GM23248 (cell line): ENCODE measurements around the gene EXOC6. TPM values are rescaled to one million over a fixed set of nuclear protein-coding genes. Genes with fewer than 3 reads are reported as not detected.
A peak's percentile ranks its signal among the peaks of the same experiment; 100 is the strongest.

Experiments
- DNase-seq: peaks from one replicate; pipeline ENCODE4 v3.0.0-alpha.2; 2015
- H2AFZ ChIP-seq: fragments of 200-600 bp; sonication (generic); 2 replicates; pipeline ENCODE4 v1.6.1; 2016; ENCODE audit warnings: antibody characterized with exemption
- H3F3A ChIP-seq: fragments of 200-600 bp; sonication (generic); 2 replicates; pipeline ENCODE4 v1.6.1; 2016; ENCODE audit warnings: mild to moderate bottlenecking, antibody characterized with exemption, mixed run types; ENCODE audit not compliant: insufficient read depth
- H3K27ac ChIP-seq: fragments of 200-600 bp; sonication (generic); 2 replicates; pipeline ENCODE4 v1.5.1; 2016; ENCODE audit warnings: mild to moderate bottlenecking
- H3K27me3 ChIP-seq: fragments of 200-600 bp; sonication (generic); replicated peaks from 2 replicates; pipeline ENCODE4 v1.6.1; 2016; ENCODE audit warnings: mild to moderate bottlenecking; ENCODE audit not compliant: insufficient read depth
- H3K36me3 ChIP-seq: fragments of 200-600 bp; sonication (generic); 2 replicates; pipeline ENCODE4 v1.6.1; 2016; ENCODE audit warnings: low read depth, mild to moderate bottlenecking
- H3K4me1 ChIP-seq: fragments of 200-600 bp; sonication (generic); 2 replicates; pipeline ENCODE4 v1.6.1; 2016; ENCODE audit warnings: mild to moderate bottlenecking; ENCODE audit not compliant: insufficient read depth
- H3K4me2 ChIP-seq: fragments of 200-600 bp; sonication (generic); one replicate; pipeline ENCODE4 v1.6.1; 2016; ENCODE audit warnings: mild to moderate bottlenecking; ENCODE audit not compliant: unreplicated experiment
- H3K4me3 ChIP-seq: fragments of 200-600 bp; sonication (generic); 2 replicates; pipeline ENCODE4 v1.5.1; 2016; ENCODE audit warnings: mild to moderate bottlenecking
- H3K79me2 ChIP-seq: fragments of 200-600 bp; sonication (generic); 2 replicates; pipeline ENCODE4 v1.6.1; 2016; ENCODE audit warnings: mild to moderate bottlenecking; ENCODE audit not compliant: insufficient read depth
- H3K9ac ChIP-seq: fragments of 200-600 bp; sonication (generic); 2 replicates; pipeline ENCODE4 v1.6.1; 2016; ENCODE audit warnings: mild to moderate bottlenecking
- H3K9me2 ChIP-seq: fragments of 200-600 bp; sonication (generic); 2 replicates; pipeline ENCODE4 v1.6.1; 2016; ENCODE audit warnings: mixed run types, mild to moderate bottlenecking, moderate library complexity; ENCODE audit not compliant: insufficient read depth
- H3K9me3 ChIP-seq: fragments of 200-600 bp; sonication (generic); one replicate; pipeline ENCODE4 v1.6.1; 2017; ENCODE audit warnings: low read depth
- H4K20me1 ChIP-seq: fragments of 200-600 bp; sonication (generic); 2 replicates; pipeline ENCODE4 v1.6.0; 2016; ENCODE audit not compliant: insufficient read depth
- EZH2 ChIP-seq: fragments of 200-600 bp; sonication (generic); IDR thresholded peaks from 2 replicates; pipeline ENCODE4 v1.6.1; 2018; ENCODE audit warnings: antibody characterized with exemption, mild to moderate bottlenecking; ENCODE audit not compliant: insufficient read depth, poor library complexity, severe bottlenecking
- EZH2phosphoT487 ChIP-seq: fragments of 200-600 bp; sonication (generic); IDR thresholded peaks from 2 replicates; pipeline ENCODE4 v1.6.1; 2018; ENCODE audit warnings: antibody characterized with exemption, moderate library complexity, mild to moderate bottlenecking, low read depth; ENCODE audit not compliant: insufficient read depth
- WGBS, 2 experiments: methylation state at CpG; one replicate each; pipeline ENCODE4 v1.1.6; 2015 to 2017; ENCODE audit warnings: low lambda C conversion rate in 2 of 2, low coverage in 1 of 2; ENCODE audit errors: missing lambda C conversion rate in 2 of 2; 5-methylcytosine and 5-hydroxymethylcytosine counted together
- in situ Hi-C: fragments of 300-500 bp; cut with MboI; formaldehyde crosslinking; loops from 2 replicates; pipeline ENCODE4 v1.15.0; 2020
- polyA plus RNA-seq: library from polyadenylated mRNA; unstranded; fragments of >200 nt; fragmentation: Nextera tagmentation; extraction: Ambion mirVana; gene quantifications from 2 replicates; pipeline ENCODE4 v1.2.1, GENCODE V29; 2016
- total RNA-seq: library from RNA; depleted of rRNA; stranded (reverse); fragments of >200 nt; shearing (Covaris generic); gene quantifications from 2 replicates; pipeline ENCODE4 v1.2.3, GENCODE V29; 2014

EXOC6 gene
- total and polyA plus RNA-seq, 2 experiments from 2014 or later: 2.0 to 3.4 TPM

DNA sequence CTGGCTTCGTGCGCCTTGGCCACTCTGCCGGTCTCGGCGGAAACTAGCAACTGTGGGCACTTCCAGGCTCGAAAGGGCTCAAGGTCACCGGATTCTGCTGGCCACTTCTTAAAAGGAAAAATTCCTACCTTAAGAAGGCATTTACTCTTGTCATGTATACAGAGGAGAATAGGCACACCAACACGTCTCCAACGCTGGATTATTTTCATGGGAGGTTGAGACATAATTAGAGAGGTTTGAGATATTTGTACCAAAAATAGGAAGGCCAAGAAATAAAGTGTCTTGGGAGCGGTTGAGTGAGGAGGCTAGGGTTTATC, 220.9 kb downstream of the EXOC6 start:
- H3F3A ChIP-seq: no peaks in the 10 kb centered on the region
- H3K9me3 ChIP-seq: no peaks in the 10 kb centered on the region
- in situ Hi-C loops: no loop called here
- no peaks in the 10 kb centered on the region for H3K36me3 ChIP-seq
- peaks cover 5% of the 10 kb centered on the region; the same call in 1 of the 2 replicates for H3K4me1 ChIP-seq
- no peaks in the 10 kb centered on the region for H3K79me2 ChIP-seq
- no peak overlapping the region for H3K27ac ChIP-seq
- no peak overlapping the region for H3K4me3 ChIP-seq
- no peak overlapping the region for H2AFZ ChIP-seq
- no peak overlapping the region for H3K4me2 ChIP-seq
- H3K27me3 ChIP-seq: peaks cover 91% of the 10 kb centered on the region
- no peak for DNase-seq
- WGBS, 2 experiments: 29 to 33% methylated on average over 10 of the region's 10 CpGs
- H3K9me2 ChIP-seq: no peaks in the 10 kb centered on the region
- no peaks in the 10 kb centered on the region for H4K20me1 ChIP-seq
- H3K9ac ChIP-seq: no peak overlapping the region
- TF ChIP-seq EZH2phosphoT487 (no peak), EZH2 (no peak)

GRCh38 chr10:93070378-93071176, 222.3 kb downstream of the EXOC6 start:
- H3K36me3 ChIP-seq: no peaks in the 10 kb centered on the region
- H3K27ac ChIP-seq: no peak overlapping the region
- H3F3A ChIP-seq: no peaks in the 10 kb centered on the region
- in situ Hi-C loops: no loop called here
- H3K4me2 ChIP-seq: no peak overlapping the region
- H3K27me3 ChIP-seq: peaks cover 91% of the 10 kb centered on the region
- peaks cover 5% of the 10 kb centered on the region; the same call in 1 of the 2 replicates for H3K4me1 ChIP-seq
- H3K9me3 ChIP-seq: no peaks in the 10 kb centered on the region
- H3K9ac ChIP-seq: no peak overlapping the region
- 75 to 76% methylated on average over 5 of the region's 5 CpGs for WGBS, 2 experiments
- H4K20me1 ChIP-seq: no peaks in the 10 kb centered on the region
- no peak for DNase-seq
- H3K4me3 ChIP-seq: no peak overlapping the region
- no peaks in the 10 kb centered on the region for H3K79me2 ChIP-seq
- H2AFZ ChIP-seq: no peak overlapping the region
- no peak for TF ChIP-seq EZH2phosphoT487
- TF ChIP-seq EZH2: no peak
- H3K9me2 ChIP-seq: no peaks in the 10 kb centered on the region

DNA sequence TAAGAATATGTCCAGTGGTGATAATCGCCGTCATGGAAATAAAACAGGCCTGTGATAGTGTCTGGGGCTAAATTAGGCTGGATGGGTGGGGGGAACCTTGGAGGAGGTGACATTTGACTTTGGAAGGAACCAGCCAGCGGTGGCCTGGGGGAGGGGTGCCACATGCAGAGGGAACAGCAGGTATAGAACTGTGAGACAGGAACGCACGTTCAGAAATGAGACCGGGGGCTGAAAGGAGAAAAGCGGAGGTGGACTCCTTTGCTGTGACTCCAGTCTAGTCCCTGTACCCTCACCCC, 222.8 kb downstream of the EXOC6 start:
- Histone ChIP-seq H3K4me2 (no peak overlapping the region), H3K9ac (no peak overlapping the region), H3K27me3 (peaks cover 90% of the 10 kb centered on the region), H3K4me1 (peaks cover 5% of the 10 kb centered on the region; the same call in 1 of the 2 replicates), H3K9me2 (no peaks in the 10 kb centered on the region), H4K20me1 (no peaks in the 10 kb centered on the region), H2AFZ (no peak overlapping the region), H3K36me3 (no peaks in the 10 kb centered on the region), H3K27ac (no peak overlapping the region), H3K79me2 (no peaks in the 10 kb centered on the region), H3K4me3 (no peak overlapping the region), H3K9me3 (no peaks in the 10 kb centered on the region), H3F3A (no peaks in the 10 kb centered on the region)
- in situ Hi-C loops: no loop called here
- no peak for DNase-seq
- WGBS, 2 experiments: 66 to 84% methylated on average over 5 to 7 of the region's 7 CpGs
- TF ChIP-seq EZH2 (no peak), EZH2phosphoT487 (no peak)

GRCh38 chr10:93071674-93072224, 223.4 kb downstream of the EXOC6 start:
- no peaks in the 10 kb centered on the region for H4K20me1 ChIP-seq
- 3 to 4% methylated on average over 35 to 37 of the region's 37 CpGs for WGBS, 2 experiments
- no peak for TF ChIP-seq EZH2
- no peak for TF ChIP-seq EZH2phosphoT487
- in situ Hi-C loops: no loop called here
- peaks cover 5% of the 10 kb centered on the region; the same call in 1 of the 2 replicates for H3K4me1 ChIP-seq
- peak overlapping the region; percentile 51 for H3K4me3 ChIP-seq
- no peak overlapping the region for H3K27ac ChIP-seq
- H3K9me3 ChIP-seq: no peaks in the 10 kb centered on the region
- H3K27me3 ChIP-seq: peaks cover 88% of the 10 kb centered on the region
- H3K4me2 ChIP-seq: peak overlapping the region; percentile 35
- H3F3A ChIP-seq: no peaks in the 10 kb centered on the region
- DNase-seq: peak; percentile 49
- no peak overlapping the region for H2AFZ ChIP-seq
- H3K79me2 ChIP-seq: no peaks in the 10 kb centered on the region
- no peak overlapping the region for H3K9ac ChIP-seq
- no peaks in the 10 kb centered on the region for H3K36me3 ChIP-seq
- no peaks in the 10 kb centered on the region for H3K9me2 ChIP-seq
